Measurements from ENCODE around the gene TSHZ2. TPM values are rescaled to one million over a fixed set of nuclear protein-coding genes. Genes with fewer than 3 reads are reported as not detected.

The TSHZ2 gene
- total and polyA plus RNA-seq, 2 donors (not counting 3 experiments of a cell fraction or from before 2014, with no cell fraction given) = not detected

- BruUV-seq (replicated peaks) = no TSS peak
- no peaks in the 10 kb centered on the region for H3K4me1 ChIP-seq (ENCODE audit: control insufficient read depth, extremely low read depth, insufficient read depth, low read length)
- H3K4me3 ChIP-seq (replicated peaks in 1 of 3; ENCODE audit: insufficient read depth in 1 of 3, low read depth in 1 of 3, low read length in 3 of 3) = no peak overlapping the region
- no peaks in the 10 kb centered on the region for H3K27me3 ChIP-seq (ENCODE audit: control insufficient read depth in 2 of 2, insufficient read depth in 2 of 2, low read length in 2 of 2)
- H3K9me3 ChIP-seq (replicated peaks; ENCODE audit: control insufficient read depth, insufficient read depth, low read length) = no peaks in the 10 kb centered on the region
- dilution Hi-C loops (cut with MboI; ENCODE audit: extremely low pct_ligation_motif_present, low sequenced_read_pairs) (no loop called here), intact Hi-C loops (cut with micrococcal nuclease) (no loop called here)
- no peaks in the 10 kb centered on the region for H3K9me1 ChIP-seq (replicated peaks; ENCODE audit: control insufficient read depth, extremely low read depth, insufficient read depth, low read length)
- ChIA-PET CTCF (no interaction called here), POLR2A (no interaction called here)
- H3K4me2 ChIP-seq (ENCODE audit: insufficient read depth, low read length) = no peak overlapping the region
- H3K36me3 ChIP-seq (ENCODE audit: control insufficient read depth in 2 of 2, extremely low read depth in 1 of 2, insufficient read depth in 2 of 2, low read length in 2 of 2) = no peaks in the 10 kb centered on the region
- no peak overlapping the region for H2AFZ ChIP-seq (ENCODE audit: low read depth, low read length)
- H3K27ac ChIP-seq (ENCODE audit: insufficient read depth, low read depth, low read length) = no peak overlapping the region
- no peaks in the 10 kb centered on the region for H3K79me2 ChIP-seq (ENCODE audit: control insufficient read depth, insufficient read depth, low read length)
- no peak for TF ChIP-seq MYC (IDR thresholded peaks at IDR 0.05; ENCODE audit: low read depth, low read length)
- TF ChIP-seq POLR2AphosphoS5 (IDR thresholded peaks at IDR 0.05; ENCODE audit: insufficient read depth, low read depth, low read length) = no peak
- TF ChIP-seq GATA2 (IDR thresholded peaks at IDR 0.05; ENCODE audit: insufficient read depth, insufficient read length, low read depth, low read length) = no peak
- TF ChIP-seq EZH2 (IDR thresholded peaks at IDR 0.05; ENCODE audit: borderline replicate concordance, low read depth, low read length, severe bottlenecking) = no peak
- no peak overlapping the region for H3K9ac ChIP-seq (replicated peaks; ENCODE audit: extremely low read depth, insufficient read depth, low read length)
- no peaks in the 10 kb centered on the region for H4K20me1 ChIP-seq (replicated peaks; ENCODE audit: control insufficient read depth, extremely low read depth, insufficient read depth, low read length)
- DNase-seq (ENCODE audit: low read depth, low spot score) (no peak), FAIRE-seq (no peak)
Observed at GRCh38 chr20:53194306-53195290, 222.4 kb downstream of the TSHZ2 start.

GRCh38 chr20:53195876-53196610 lies 223.9 kb downstream of the TSHZ2 start:
- no peak overlapping the region for H3K4me3 ChIP-seq (replicated peaks in 1 of 3; ENCODE audit: insufficient read depth in 1 of 3, low read depth in 1 of 3, low read length in 3 of 3)
- POLR2A ChIA-PET = no interaction called here
- no peak for DNase-seq (ENCODE audit: low read depth, low spot score)
- intact Hi-C loops (cut with micrococcal nuclease) (no loop called here), dilution Hi-C loops (cut with MboI; ENCODE audit: extremely low pct_ligation_motif_present, low sequenced_read_pairs) (no loop called here)
- no peaks in the 10 kb centered on the region for H3K27me3 ChIP-seq (ENCODE audit: control insufficient read depth in 2 of 2, insufficient read depth in 2 of 2, low read length in 2 of 2)
- no peak overlapping the region for H3K4me2 ChIP-seq (ENCODE audit: insufficient read depth, low read length)
- H3K9me1 ChIP-seq (replicated peaks; ENCODE audit: control insufficient read depth, extremely low read depth, insufficient read depth, low read length) = no peaks in the 10 kb centered on the region
- no peaks in the 10 kb centered on the region for H3K4me1 ChIP-seq (ENCODE audit: control insufficient read depth, extremely low read depth, insufficient read depth, low read length)
- H3K79me2 ChIP-seq (ENCODE audit: control insufficient read depth, insufficient read depth, low read length) = no peaks in the 10 kb centered on the region
- BruUV-seq (replicated peaks) = no TSS peak
- H4K20me1 ChIP-seq (replicated peaks; ENCODE audit: control insufficient read depth, extremely low read depth, insufficient read depth, low read length) = no peaks in the 10 kb centered on the region
- no peak for FAIRE-seq
- no peak for TF ChIP-seq POLR2AphosphoS5 (IDR thresholded peaks at IDR 0.05; ENCODE audit: insufficient read depth, low read depth, low read length)
- TF ChIP-seq JUN (IDR thresholded peaks at IDR 0.05; ENCODE audit: borderline replicate concordance, insufficient read depth, insufficient read length, low read depth) = no peak
- TF ChIP-seq POLR2A (IDR thresholded peaks at IDR 0.05; ENCODE audit: low read depth, low read length) = no peak
- no peak for TF ChIP-seq CTCF (IDR thresholded peaks at IDR 0.05; ENCODE audit: extremely low read depth in 1 of 2, insufficient read depth in 1 of 2, low read depth in 1 of 2, low read length in 2 of 2)
- no peak for TF ChIP-seq GATA2 (IDR thresholded peaks at IDR 0.05; ENCODE audit: insufficient read depth, insufficient read length, low read depth, low read length)
- no peak for TF ChIP-seq MAX (IDR thresholded peaks at IDR 0.05; ENCODE audit: insufficient read depth, insufficient read length)
- TF ChIP-seq EZH2 (IDR thresholded peaks at IDR 0.05; ENCODE audit: borderline replicate concordance, low read depth, low read length, severe bottlenecking) = no peak
- no peak for TF ChIP-seq MYC (IDR thresholded peaks at IDR 0.05; ENCODE audit: low read depth, low read length)
- TF ChIP-seq FOS (IDR thresholded peaks at IDR 0.05; ENCODE audit: borderline replicate concordance, insufficient read depth, low read length) = no peak
- no peak overlapping the region for H3K27ac ChIP-seq (ENCODE audit: insufficient read depth, low read depth, low read length)
- no peaks in the 10 kb centered on the region for H3K36me3 ChIP-seq (ENCODE audit: control insufficient read depth in 2 of 2, extremely low read depth in 1 of 2, insufficient read depth in 2 of 2, low read length in 2 of 2)
- no peaks in the 10 kb centered on the region for H3K9me3 ChIP-seq (replicated peaks; ENCODE audit: control insufficient read depth, insufficient read depth, low read length)
- no peak overlapping the region for H2AFZ ChIP-seq (ENCODE audit: low read depth, low read length)
- H3K9ac ChIP-seq (replicated peaks; ENCODE audit: extremely low read depth, insufficient read depth, low read length) = no peak overlapping the region
- CTCF ChIA-PET = no interaction called here
